ENCODE measurements around the gene DYNC1H1.

DYNC1H1 gene

GRCh38 chr14:102055181-102055901 is 91.0 kb downstream of the DYNC1H1 start:
- DNase-seq (ENCODE audit: low spot score) (peak; percentile 80), ATAC-seq (ENCODE audit: low read depth) (peak; percentile 85)
- H3K27me3 ChIP-seq (ENCODE audit: insufficient read depth, poor library complexity, severe bottlenecking): no peaks in the 10 kb centered on the region
- no peaks in the 10 kb centered on the region for H3K9me3 ChIP-seq (ENCODE audit: severe bottlenecking)
- peak overlapping the region; percentile 15 for H3K27ac ChIP-seq (ENCODE audit: poor library complexity, severe bottlenecking)
- H3K4me3 ChIP-seq (ENCODE audit: severe bottlenecking): no peak overlapping the region
- TF ChIP-seq, protein P1, sequence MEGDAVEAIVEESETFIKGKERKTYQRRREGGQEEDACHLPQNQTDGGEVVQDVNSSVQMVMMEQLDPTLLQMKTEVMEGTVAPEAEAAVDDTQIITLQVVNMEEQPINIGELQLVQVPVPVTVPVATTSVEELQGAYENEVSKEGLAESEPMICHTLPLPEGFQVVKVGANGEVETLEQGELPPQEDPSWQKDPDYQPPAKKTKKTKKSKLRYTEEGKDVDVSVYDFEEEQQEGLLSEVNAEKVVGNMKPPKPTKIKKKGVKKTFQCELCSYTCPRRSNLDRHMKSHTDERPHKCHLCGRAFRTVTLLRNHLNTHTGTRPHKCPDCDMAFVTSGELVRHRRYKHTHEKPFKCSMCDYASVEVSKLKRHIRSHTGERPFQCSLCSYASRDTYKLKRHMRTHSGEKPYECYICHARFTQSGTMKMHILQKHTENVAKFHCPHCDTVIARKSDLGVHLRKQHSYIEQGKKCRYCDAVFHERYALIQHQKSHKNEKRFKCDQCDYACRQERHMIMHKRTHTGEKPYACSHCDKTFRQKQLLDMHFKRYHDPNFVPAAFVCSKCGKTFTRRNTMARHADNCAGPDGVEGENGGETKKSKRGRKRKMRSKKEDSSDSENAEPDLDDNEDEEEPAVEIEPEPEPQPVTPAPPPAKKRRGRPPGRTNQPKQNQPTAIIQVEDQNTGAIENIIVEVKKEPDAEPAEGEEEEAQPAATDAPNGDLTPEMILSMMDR (IDR thresholded peaks at IDR 0.05; ENCODE audit: poor library complexity, severe bottlenecking): no peak
- peaks cover 7% of the 10 kb centered on the region for H3K4me1 ChIP-seq (ENCODE audit: insufficient read depth, poor library complexity, severe bottlenecking)
- peaks cover 25% of the 10 kb centered on the region for H3K36me3 ChIP-seq (ENCODE audit: low read depth)

DNA sequence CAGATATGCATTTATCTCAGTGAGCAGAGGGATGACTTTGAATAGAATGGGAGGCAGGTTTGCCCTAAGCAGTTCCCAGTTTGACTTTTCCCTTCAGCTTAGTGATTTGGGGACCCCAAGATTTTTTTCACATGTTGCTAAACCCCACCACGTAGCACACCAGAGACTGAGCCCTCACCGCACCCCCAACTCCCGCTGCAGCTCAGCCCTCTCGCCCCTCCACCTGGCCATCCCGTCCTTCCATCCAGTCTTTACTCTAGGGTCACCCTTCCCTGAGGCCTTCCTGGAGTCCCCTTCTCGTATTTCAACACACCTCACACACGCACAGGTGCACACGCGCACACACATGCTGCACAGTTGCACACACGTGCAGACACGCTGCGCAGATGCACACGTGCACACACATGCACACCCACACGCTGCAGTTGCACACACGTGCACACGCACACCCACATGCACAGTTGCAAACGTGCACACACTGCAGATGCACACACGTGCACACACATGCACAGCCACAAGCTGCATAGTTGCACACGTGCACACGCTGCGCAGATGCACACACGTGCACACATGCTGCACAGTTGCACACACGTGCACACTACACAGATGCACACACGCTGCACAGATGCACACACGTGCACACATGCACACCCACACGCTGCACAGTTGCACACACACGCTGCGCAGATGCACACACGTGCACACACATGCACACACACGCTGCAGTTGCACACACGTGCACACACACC is 92.5 kb downstream of the DYNC1H1 start:
- no peak for DNase-seq (ENCODE audit: low spot score)
- ATAC-seq (ENCODE audit: low read depth): no peak
- Histone ChIP-seq H3K4me1 (ENCODE audit: insufficient read depth, poor library complexity, severe bottlenecking) (peaks cover 7% of the 10 kb centered on the region), H3K27ac (ENCODE audit: poor library complexity, severe bottlenecking) (no peak overlapping the region), H3K4me3 (ENCODE audit: severe bottlenecking) (no peak overlapping the region), H3K9me3 (ENCODE audit: severe bottlenecking) (no peaks in the 10 kb centered on the region), H3K27me3 (ENCODE audit: insufficient read depth, poor library complexity, severe bottlenecking) (no peaks in the 10 kb centered on the region), H3K36me3 (ENCODE audit: low read depth) (peaks cover 10% of the 10 kb centered on the region)
- TF ChIP-seq, protein P1 (IDR thresholded peaks at IDR 0.05; ENCODE audit: poor library complexity, severe bottlenecking): no peak

DNA sequence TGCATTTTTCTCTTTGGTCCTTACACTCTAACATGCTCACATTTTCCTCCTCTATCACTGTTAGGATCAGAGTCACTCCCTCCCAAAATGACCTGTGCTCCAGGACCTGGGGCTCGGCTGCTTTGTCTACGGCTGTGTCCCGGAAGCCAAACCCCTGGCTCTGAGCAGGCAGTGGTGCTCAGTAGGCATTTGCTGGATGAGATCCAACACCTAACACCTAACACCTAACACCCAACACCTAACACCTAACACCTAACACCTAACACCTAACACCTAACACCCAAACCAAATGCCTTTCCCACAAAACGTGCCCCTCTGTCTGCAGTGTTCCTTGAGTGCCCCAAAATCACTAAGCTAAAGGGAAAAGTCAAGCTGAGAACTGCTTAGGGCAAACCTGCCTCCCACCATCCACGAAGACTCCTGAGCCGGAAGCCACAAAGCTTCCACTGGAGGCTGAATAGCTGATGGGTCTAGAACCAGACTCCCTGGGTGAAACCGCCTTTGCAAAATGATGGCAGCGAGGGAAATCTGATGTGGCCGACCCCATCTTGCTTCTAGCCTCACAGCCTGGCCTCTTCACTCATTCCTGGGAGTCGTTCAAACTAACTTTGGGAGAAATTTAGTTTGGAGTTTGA is 93.2 kb downstream of the DYNC1H1 start:
- Histone ChIP-seq H3K27me3 (ENCODE audit: insufficient read depth, poor library complexity, severe bottlenecking) (no peaks in the 10 kb centered on the region), H3K9me3 (ENCODE audit: severe bottlenecking) (no peaks in the 10 kb centered on the region), H3K4me3 (ENCODE audit: severe bottlenecking) (no peak overlapping the region)

GRCh38 chr14:102058146-102058545 is 93.8 kb downstream of the DYNC1H1 start:
- ATAC-seq (ENCODE audit: low read depth): no peak

More for the DNA sequence above, 93.2 kb downstream of the DYNC1H1 start:
- ATAC-seq (ENCODE audit: low read depth) (no peak), DNase-seq (ENCODE audit: low spot score) (no peak)
- TF ChIP-seq, protein P1 (IDR thresholded peaks at IDR 0.05; ENCODE audit: poor library complexity, severe bottlenecking): no peak
- Histone ChIP-seq H3K36me3 (ENCODE audit: low read depth) (peaks cover 3% of the 10 kb centered on the region), H3K27ac (ENCODE audit: poor library complexity, severe bottlenecking) (no peak overlapping the region), H3K4me1 (ENCODE audit: insufficient read depth, poor library complexity, severe bottlenecking) (peaks cover 7% of the 10 kb centered on the region)

More at GRCh38 chr14:102058146-102058545, 93.8 kb downstream of the DYNC1H1 start:
- Histone ChIP-seq H3K36me3 (ENCODE audit: low read depth) (no peaks in the 10 kb centered on the region), H3K27me3 (ENCODE audit: insufficient read depth, poor library complexity, severe bottlenecking) (no peaks in the 10 kb centered on the region), H3K27ac (ENCODE audit: poor library complexity, severe bottlenecking) (no peak overlapping the region), H3K4me1 (ENCODE audit: insufficient read depth, poor library complexity, severe bottlenecking) (peaks cover 7% of the 10 kb centered on the region), H3K4me3 (ENCODE audit: severe bottlenecking) (no peak overlapping the region), H3K9me3 (ENCODE audit: severe bottlenecking) (no peaks in the 10 kb centered on the region)
- TF ChIP-seq, protein P1 (IDR thresholded peaks at IDR 0.05; ENCODE audit: poor library complexity, severe bottlenecking): no peak
- no peak for DNase-seq (ENCODE audit: low spot score)

Data from RWPE2 (cell line).